ENCODE results near the gene ZFP1.

The ZFP1 gene

DNA sequence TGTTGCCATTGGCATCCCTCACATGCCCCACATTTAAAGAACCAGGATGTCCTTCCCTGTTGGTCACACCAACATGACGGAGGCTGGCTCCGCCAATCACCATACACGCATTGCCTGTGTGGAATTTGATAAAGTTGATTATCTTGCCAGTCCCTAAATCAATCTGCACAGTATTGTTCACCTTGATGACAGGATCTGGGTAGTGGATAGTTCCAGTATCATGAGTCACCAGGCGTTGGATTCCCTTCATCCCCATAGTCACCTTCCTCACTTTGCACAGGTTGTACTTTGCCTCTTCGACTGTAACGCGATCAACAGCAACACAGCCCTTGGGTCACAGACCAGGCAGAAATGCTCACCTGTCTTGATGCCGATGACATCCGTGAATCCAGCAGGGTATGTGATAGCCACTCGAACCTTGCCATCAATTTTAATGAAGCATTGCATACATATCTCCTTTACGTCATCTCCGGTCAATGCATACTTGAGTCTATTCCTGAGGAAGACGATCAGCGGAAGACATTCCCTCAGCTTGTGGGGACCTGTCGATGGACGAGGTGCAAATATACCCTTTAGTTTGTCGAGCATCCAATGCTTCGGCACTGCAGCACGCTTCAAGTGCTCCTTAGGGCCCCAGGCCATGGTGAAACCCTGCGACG, 44.4 kb downstream of the ZFP1 start:
- no peaks in the 10 kb centered on the region for H3F3A ChIP-seq (ENCODE audit: insufficient read depth, low read length)
- H3K4me1 ChIP-seq (ENCODE audit: low read length): no peaks in the 10 kb centered on the region
- no peak overlapping the region for H2AFZ ChIP-seq (ENCODE audit: low read length)
- no peak overlapping the region for H3K27ac ChIP-seq (ENCODE audit: low read length)
- no peaks in the 10 kb centered on the region for H4K20me1 ChIP-seq (ENCODE audit: insufficient read depth, low read length)
- no peaks in the 10 kb centered on the region for H3K9me2 ChIP-seq (replicated peaks; ENCODE audit: insufficient read depth, low read length)
- H3K4me2 ChIP-seq (ENCODE audit: low read depth, low read length): no peak overlapping the region
- H3K9me3 ChIP-seq (replicated peaks; ENCODE audit: insufficient read depth, low read length): no peaks in the 10 kb centered on the region
- H3K79me2 ChIP-seq (ENCODE audit: low read length): no peaks in the 10 kb centered on the region
- TF ChIP-seq EZH2phosphoT487 (IDR thresholded peaks at IDR 0.05; ENCODE audit: low read length) (no peak), EZH2 (optimal IDR thresholded peaks at IDR 0.05; ENCODE audit: low read depth, low read length) (no peak)
- TF ChIP-seq, protein P1, sequence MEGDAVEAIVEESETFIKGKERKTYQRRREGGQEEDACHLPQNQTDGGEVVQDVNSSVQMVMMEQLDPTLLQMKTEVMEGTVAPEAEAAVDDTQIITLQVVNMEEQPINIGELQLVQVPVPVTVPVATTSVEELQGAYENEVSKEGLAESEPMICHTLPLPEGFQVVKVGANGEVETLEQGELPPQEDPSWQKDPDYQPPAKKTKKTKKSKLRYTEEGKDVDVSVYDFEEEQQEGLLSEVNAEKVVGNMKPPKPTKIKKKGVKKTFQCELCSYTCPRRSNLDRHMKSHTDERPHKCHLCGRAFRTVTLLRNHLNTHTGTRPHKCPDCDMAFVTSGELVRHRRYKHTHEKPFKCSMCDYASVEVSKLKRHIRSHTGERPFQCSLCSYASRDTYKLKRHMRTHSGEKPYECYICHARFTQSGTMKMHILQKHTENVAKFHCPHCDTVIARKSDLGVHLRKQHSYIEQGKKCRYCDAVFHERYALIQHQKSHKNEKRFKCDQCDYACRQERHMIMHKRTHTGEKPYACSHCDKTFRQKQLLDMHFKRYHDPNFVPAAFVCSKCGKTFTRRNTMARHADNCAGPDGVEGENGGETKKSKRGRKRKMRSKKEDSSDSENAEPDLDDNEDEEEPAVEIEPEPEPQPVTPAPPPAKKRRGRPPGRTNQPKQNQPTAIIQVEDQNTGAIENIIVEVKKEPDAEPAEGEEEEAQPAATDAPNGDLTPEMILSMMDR (IDR thresholded peaks at IDR 0.05; ENCODE audit: low read length): no peak
- no peak overlapping the region for H3K4me3 ChIP-seq (ENCODE audit: low read length)
- no peaks in the 10 kb centered on the region for H3K36me3 ChIP-seq (replicated peaks; ENCODE audit: insufficient read depth, low read length)
- no peak for DNase-seq
- no peaks in the 10 kb centered on the region for H3K27me3 ChIP-seq (replicated peaks; ENCODE audit: insufficient read depth, low read length)
- no peak overlapping the region for H3K9ac ChIP-seq (ENCODE audit: low read length)

DNA sequence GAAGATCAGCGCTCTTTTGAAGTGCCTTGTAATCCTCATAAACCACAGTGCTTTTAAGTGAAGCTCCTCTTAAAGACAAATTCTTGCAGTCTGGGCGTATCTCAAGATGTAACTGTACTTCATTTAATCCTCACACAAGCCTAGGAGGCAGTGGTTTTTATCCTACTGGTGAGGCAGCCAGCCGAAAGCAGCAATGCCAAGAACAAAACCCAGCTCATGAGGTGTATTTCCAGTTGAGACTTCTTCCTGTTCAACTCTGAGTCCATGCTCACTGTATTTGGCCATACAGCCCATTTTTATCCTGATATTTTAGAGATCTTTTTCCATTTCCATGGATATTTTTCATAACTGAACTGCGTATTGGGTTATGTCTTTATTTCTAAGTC, 44.9 kb downstream of the ZFP1 start:
- TF ChIP-seq EZH2phosphoT487 (IDR thresholded peaks at IDR 0.05; ENCODE audit: low read length): no peak
- no peak for TF ChIP-seq EZH2 (optimal IDR thresholded peaks at IDR 0.05; ENCODE audit: low read depth, low read length)
- TF ChIP-seq, protein P1 (IDR thresholded peaks at IDR 0.05; ENCODE audit: low read length): no peak
- DNase-seq: no peak

DNA sequence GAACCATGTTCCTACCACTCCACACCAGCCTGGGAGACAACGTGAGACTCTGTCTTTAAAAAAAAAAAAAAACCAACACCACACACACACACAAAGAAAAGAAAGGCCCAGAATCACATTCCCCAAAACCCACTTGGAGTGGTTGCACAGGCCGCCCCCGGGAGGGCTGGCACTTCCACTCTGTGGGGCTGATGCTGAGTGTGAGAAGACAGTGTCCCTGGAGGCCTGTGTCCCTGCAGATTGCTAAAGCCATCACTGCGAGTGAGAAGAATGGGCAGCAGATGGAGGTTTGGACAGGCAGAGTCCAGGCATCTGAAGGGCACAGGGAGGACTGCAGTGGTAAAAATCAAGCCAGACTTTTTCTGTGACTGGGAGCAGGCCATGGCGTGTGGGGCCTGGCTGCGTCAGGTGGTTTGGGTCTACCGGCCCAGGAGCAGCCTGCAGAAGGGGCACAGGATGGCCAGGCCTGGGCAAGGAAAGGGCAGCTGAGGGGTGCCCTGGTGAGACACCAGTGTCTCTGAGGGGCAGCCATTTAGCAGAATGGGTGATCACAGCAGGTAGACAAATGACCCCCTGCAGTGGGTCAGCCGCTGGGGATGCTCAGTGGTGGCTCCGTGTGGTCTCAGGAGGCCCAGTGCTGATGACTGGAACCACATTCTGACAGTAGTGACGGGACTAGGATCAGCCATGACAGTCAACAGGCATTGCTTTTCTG, 45.6 kb downstream of the ZFP1 start:
- H3K4me1 ChIP-seq (ENCODE audit: low read length): no peaks in the 10 kb centered on the region
- H3K9ac ChIP-seq (ENCODE audit: low read length): no peak overlapping the region
- no peaks in the 10 kb centered on the region for H4K20me1 ChIP-seq (ENCODE audit: insufficient read depth, low read length)
- H3K9me2 ChIP-seq (replicated peaks; ENCODE audit: insufficient read depth, low read length): no peaks in the 10 kb centered on the region
- H3K4me3 ChIP-seq (ENCODE audit: low read length): no peak overlapping the region
- H3F3A ChIP-seq (ENCODE audit: insufficient read depth, low read length): no peaks in the 10 kb centered on the region
- no peak for DNase-seq
- no peak overlapping the region for H3K27ac ChIP-seq (ENCODE audit: low read length)
- H3K79me2 ChIP-seq (ENCODE audit: low read length): no peaks in the 10 kb centered on the region
- H3K9me3 ChIP-seq (replicated peaks; ENCODE audit: insufficient read depth, low read length): no peaks in the 10 kb centered on the region
- H3K36me3 ChIP-seq (replicated peaks; ENCODE audit: insufficient read depth, low read length): no peaks in the 10 kb centered on the region
- no peaks in the 10 kb centered on the region for H3K27me3 ChIP-seq (replicated peaks; ENCODE audit: insufficient read depth, low read length)
- H2AFZ ChIP-seq (ENCODE audit: low read length): no peak overlapping the region
- no peak overlapping the region for H3K4me2 ChIP-seq (ENCODE audit: low read depth, low read length)
- TF ChIP-seq EZH2phosphoT487 (IDR thresholded peaks at IDR 0.05; ENCODE audit: low read length) (no peak), EZH2 (optimal IDR thresholded peaks at IDR 0.05; ENCODE audit: low read depth, low read length) (no peak)
- TF ChIP-seq, protein P1 (IDR thresholded peaks at IDR 0.05; ENCODE audit: low read length): no peak

More for the DNA sequence above, 44.9 kb downstream of the ZFP1 start:
- Histone ChIP-seq H3K4me3 (ENCODE audit: low read length) (no peak overlapping the region), H3K9me2 (replicated peaks; ENCODE audit: insufficient read depth, low read length) (no peaks in the 10 kb centered on the region), H3K27me3 (replicated peaks; ENCODE audit: insufficient read depth, low read length) (no peaks in the 10 kb centered on the region), H3F3A (ENCODE audit: insufficient read depth, low read length) (no peaks in the 10 kb centered on the region), H4K20me1 (ENCODE audit: insufficient read depth, low read length) (no peaks in the 10 kb centered on the region), H2AFZ (ENCODE audit: low read length) (no peak overlapping the region), H3K36me3 (replicated peaks; ENCODE audit: insufficient read depth, low read length) (no peaks in the 10 kb centered on the region), H3K4me2 (ENCODE audit: low read depth, low read length) (no peak overlapping the region), H3K27ac (ENCODE audit: low read length) (no peak overlapping the region), H3K4me1 (ENCODE audit: low read length) (no peaks in the 10 kb centered on the region), H3K9ac (ENCODE audit: low read length) (no peak overlapping the region), H3K79me2 (ENCODE audit: low read length) (no peaks in the 10 kb centered on the region), H3K9me3 (replicated peaks; ENCODE audit: insufficient read depth, low read length) (no peaks in the 10 kb centered on the region)

Data from MM.1S (cell line).